GM18868 (cell line): ENCODE measurements around the gene RSRC1.
"Not testable (repeated sequence)": the region's sequence is repeated elsewhere in the genome, so short reads cannot be mapped to it uniquely, and the experiment has no call there.

Experiments used
- ATAC-seq: cut with Tn5 transposase; IDR thresholded peaks from one replicate; pipeline ENCODE4 v1.9.1; 2021; ENCODE audit warnings: mild to moderate bottlenecking, moderate library complexity; ENCODE audit not compliant: unreplicated experiment

RSRC1 gene

DNA sequence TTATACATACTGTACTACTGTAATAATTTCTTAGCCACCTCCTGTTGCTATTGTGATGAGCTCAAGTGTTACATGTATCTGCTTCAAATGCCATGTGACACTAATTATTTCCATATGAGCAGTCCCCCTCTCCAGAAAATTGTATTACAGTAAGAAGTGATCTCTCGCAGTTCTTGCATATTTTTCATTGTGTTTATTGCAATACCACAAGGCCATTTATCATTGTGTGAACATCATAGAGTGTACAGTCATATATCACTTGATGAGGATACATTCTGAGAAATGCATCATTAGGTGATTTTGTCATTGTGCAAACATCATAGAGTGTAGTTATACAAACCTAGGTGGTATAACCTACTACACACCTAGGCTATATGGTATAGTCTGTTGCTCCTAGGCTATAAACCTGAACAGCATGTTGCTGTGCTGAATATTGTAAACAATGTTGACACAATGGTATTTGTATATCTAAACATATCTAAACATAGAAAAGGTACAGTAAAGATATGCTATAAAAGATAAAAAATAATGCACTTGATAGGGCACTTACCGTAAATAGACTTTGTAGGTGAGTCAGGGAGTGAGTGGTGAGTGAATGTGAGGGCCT is 271.5 kb downstream of the RSRC1 start:
- no peak for ATAC-seq

- no peak for ATAC-seq
Observed at GRCh38 chr3:158382479-158382878, 272.6 kb downstream of the RSRC1 start.

GRCh38 chr3:158384019-158384418 is 274.1 kb downstream of the RSRC1 start:
- ATAC-seq: peak; percentile 96

DNA sequence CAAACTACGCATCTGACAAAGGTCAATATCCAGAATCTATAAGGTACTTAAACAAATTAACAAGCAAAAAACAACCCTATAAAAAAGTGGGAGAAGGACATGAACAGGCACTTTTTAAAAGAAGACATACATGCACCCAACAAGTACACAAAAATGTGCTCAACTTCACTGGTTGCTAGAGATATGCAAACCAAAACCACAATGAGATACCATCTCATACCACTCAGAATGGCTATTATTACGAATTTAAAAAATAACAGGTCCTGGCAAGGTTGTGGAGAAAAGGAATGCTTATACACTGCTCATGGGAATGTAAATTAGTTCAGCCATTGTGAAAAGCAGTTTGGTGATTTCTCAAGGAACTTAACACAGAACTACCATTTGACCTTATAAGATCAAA is 285.5 kb downstream of the RSRC1 start:
- ATAC-seq: no peak

- ATAC-seq: no peak
Observed at GRCh38 chr3:158402590-158402989, 292.7 kb downstream of the RSRC1 start.

GRCh38 chr3:158403013-158403412 is 293.1 kb downstream of the RSRC1 start:
- ATAC-seq: no peak

- no peak for ATAC-seq
Observed at GRCh38 chr3:158404131-158404718, 294.3 kb downstream of the RSRC1 start.

- ATAC-seq: no peak
Observed at GRCh38 chr3:158405507-158405906, 295.6 kb downstream of the RSRC1 start.

DNA sequence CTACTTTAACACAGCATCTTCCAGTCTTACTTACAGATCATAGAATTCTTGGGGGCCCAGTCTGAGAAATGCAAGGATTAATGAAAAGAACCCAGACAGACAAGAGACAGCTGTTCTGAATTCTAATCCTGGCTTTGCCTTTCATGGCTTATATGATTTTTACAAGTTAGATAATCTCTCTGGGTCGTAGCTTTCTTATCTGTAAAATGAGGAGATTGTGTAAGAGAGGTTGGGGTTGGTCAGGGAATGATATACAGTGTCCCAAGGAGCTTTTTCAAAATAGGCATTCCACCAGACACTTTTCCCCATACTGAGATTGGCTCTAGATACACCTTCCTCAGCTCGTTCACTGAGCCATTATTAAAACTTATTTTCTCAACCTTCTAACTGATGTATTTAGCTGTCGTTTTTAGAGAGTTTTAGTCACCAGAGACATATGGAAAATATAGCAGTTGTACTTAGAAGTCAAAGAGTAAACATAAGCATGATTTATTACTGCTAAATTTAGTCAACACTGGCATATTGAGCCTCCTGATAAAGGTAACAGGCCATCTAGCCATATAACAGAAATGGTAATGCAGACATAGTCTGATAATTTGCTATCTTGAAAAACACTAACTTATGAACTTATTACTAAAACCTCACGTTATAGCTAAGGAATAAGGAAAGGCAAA is 298.1 kb downstream of the RSRC1 start:
- ATAC-seq: no peak

DNA sequence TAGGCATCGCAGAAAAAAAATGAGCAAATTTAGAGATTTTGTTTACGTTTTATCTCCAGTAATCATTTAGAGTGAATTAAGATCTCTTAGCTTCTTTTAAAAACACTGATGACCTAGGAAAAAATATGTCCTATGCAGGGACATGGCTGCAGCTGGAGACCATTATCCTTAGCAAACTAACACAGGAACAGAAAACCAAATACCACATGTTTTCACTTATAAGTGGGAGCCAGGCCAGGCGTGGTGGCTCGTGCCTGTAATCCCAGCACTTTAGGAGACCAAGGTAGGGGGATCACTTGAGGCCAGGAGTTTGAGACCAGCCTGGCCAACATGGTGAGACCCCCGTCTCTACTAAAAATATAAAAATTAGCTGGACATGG is 298.6 kb downstream of the RSRC1 start:
- not testable (repeated sequence) for ATAC-seq

- ATAC-seq: no peak
Observed at GRCh38 chr3:158418035-158418434, 308.1 kb downstream of the RSRC1 start.

GRCh38 chr3:158419820-158420653 is 310.1 kb downstream of the RSRC1 start:
- peak; percentile 43 for ATAC-seq

DNA sequence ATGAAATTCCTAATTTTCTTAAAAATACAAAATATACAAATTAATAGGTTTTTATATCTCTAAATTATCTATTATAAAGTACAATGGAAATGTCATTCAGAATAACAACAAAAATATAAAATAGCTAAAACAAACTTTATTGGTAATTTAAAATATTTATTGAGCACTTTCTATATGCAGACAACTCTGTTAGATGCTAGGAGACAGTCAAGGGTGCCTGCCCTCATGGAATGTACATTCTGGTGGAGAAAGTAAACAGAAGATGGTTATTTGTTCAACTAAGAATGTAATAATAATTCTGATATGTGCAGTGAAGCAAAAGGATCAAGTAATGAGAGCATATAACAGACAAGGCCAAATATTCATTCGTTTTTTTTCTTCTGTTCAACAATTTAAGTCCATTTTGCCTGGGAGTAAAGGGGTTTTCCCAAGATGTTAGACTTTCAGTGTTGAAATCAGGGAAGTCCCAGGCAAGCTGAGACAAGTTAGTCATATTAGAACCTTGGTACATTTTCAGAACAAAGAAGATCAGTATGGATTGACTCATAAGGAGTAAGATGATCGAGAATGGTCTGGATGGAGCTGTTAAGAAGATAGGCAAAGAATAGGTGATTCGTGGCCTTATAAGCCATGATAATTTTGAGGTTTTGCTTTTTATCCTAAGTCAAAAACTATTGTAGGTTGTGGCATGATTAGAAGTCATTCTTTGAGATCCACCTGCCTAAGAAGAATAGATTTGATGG is 310.9 kb downstream of the RSRC1 start:
- ATAC-seq: peak; percentile 96

DNA sequence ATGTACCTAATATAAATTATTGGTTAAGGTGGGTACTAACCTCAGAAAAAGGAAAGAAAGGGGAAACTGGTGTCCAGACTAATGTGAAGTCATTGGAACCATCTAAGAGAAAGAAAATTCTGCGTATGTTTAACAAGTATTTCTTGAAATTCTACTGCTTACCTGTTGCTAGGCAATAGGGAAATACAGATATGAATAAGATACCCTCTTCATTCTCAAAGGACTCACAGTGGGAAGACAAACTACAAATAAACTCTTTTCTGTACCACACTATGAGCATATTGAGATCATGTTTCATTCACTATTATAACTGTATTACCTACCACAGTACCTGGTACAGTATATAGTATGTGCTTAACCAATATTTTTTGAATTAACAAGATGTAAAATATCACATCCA is 320.6 kb downstream of the RSRC1 start:
- no peak for ATAC-seq

- ATAC-seq: no peak
Observed at GRCh38 chr3:158430968-158431367, 321.1 kb downstream of the RSRC1 start.

DNA sequence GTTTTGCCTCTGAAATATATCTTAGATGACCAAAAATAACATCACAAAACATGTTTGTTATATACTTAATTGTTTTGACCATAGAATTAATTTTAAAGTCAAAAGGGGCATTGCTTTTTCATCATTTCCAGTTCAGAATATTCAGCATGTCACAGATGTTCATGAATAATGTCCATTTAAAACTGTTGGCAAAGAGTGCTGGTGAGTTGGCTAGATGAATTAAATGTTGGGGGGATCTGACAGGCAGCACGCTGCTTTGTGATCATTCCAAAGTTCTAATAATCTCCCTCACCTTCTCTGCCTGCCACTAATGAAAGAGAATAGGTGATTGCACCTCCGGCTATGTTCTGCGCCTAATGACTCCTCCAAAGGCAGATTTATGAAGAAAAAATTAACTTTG is 321.9 kb downstream of the RSRC1 start:
- ATAC-seq: no peak

DNA sequence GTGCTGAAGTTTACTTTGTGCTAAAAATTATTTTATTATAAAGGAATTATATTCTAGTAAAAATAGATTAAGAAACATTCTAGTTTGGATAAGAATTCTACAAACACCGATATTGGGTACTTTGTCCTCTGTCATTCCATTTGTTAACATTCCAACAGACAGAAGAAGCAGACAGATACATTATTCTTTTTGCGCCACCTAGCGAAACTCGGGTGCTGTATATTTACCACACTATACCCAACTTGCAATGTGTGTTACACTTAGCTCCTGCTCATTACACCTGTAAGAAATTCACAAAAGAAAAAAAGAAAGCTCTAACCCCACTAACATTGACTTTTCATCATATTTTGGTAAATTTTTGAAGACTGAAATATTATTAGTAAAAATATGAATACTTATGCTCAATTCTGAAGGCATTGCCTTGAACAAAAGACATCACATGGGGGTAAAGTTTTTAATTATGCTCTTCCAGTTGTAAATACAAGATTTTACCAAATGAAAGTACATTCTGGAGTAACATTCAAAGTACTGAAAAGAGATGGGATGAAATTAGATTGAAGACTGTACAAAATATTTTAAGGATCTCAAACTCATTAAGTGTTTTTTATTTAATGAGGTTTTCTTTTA is 324.6 kb downstream of the RSRC1 start:
- ATAC-seq: peak; percentile 98

DNA sequence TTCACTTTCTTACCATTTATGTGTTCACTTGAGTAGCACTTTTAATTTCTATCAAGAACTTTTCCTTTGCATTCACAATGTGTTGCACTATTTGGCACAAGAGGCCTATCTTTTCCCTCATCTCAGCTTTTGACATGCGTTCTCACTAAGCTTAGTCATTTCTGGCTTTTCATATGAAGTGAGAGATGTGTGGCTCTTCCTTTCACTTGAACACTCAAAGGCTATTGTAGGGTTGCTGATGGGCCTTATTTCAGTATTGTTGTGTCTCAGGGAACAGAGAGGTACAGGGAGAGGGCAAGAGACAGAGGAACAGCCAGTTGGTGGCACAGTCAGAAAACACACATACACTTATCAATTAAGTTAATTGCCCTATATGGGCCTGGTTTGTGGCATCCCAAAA is 333.7 kb downstream of the RSRC1 start:
- ATAC-seq: peak; percentile 99

DNA sequence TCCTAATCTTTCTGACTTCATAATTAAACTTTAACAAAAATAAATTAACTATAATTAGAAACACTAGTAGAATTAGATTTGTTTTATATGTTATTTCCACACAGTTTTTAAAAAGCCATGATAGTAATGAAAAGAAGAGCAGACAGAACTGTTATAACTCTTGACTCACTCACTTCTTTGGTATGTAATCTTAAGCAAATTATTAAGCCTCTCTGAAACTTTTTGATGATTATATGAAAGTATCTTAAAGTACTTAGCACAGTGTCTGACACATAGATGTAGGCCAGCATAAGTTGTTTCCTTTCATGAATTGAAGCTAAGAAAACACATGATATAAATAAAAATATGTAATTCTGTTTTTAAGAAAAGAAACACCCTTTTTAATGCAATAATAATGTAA is 337.5 kb downstream of the RSRC1 start:
- no peak for ATAC-seq

GRCh38 chr3:158451405-158452055 is 341.6 kb downstream of the RSRC1 start:
- no peak for ATAC-seq
